NCI-H2107 treated with DMSO at 0.1 percent for 48 hours (cell line): ENCODE data around the gene CLMN.

ENCODE experiments used
- DNase-seq: peaks from one replicate; lab custom pipeline; 2025; ENCODE audit not compliant: unreplicated experiment; lab: John Stamatoyannopoulos, UW

The CLMN gene

DNA sequence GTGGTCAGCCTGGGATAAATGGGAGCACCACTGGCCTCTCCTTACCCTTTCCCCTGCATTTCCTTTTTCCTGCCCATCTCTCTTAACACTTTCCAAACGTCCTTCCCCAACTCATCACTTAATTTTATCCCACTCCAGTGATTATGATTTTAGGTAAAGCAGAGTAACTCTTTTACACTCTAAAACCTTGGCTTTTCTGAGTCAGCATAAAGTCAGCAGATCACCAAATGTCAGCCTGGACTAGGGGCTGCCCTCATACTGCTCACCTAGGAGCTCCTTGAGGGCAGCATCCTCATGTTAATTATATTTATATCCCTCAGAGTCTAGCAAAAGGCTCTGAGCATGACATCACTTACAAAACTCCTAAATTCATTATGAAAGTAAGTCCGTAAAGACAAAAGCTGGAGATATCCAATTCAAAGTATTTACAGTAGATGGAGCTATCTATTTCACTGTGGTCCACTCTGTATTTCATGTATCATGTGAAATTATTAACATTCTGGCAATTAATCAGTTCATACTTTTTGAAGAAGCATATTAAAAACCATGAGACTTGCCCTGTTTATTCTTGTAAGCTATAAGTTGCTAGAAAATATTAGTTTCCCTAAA is 145.4 kb downstream of the CLMN start:
- DNase-seq, result no peak

DNA sequence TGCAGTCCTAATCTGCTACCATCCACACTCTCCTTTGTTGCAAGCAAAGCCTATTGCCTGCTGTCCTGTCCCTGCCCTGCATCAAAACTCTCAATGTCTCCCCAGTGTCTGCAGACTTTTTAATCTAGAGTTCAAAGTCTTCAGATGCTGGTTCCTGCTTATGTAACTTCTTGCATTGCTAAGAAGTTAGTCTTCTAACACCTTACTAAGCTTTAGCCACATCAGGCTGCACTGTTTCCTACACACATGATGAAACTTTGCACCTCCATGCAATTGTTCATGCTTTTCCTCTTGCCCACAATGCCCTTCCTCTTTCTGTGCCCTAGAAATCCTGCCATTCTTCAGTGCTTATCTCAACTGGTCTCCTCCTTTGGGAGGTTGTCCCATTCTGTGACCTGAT is 146.2 kb downstream of the CLMN start:
- DNase-seq, result no peak

DNA sequence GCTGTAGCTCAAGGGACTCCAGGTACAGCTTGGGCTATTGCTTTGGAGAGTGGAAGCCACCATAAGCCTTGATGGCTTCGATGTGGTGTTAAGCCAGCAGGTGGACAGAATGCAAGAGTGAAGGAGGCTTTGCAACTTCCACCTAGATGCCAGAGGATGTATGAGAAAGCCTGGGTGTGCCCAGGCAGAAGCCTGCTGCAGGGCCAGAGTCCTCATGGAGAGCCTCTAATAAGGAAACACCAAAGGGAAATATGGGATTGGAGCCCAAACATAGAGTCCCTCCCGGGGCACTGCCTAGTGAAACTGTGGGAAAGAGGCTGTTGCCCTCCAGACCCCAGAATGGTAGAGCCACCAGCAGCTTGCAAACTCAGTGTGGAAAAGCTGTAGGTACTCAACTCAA is 152.5 kb downstream of the CLMN start:
- DNase-seq, result no peak

DNA sequence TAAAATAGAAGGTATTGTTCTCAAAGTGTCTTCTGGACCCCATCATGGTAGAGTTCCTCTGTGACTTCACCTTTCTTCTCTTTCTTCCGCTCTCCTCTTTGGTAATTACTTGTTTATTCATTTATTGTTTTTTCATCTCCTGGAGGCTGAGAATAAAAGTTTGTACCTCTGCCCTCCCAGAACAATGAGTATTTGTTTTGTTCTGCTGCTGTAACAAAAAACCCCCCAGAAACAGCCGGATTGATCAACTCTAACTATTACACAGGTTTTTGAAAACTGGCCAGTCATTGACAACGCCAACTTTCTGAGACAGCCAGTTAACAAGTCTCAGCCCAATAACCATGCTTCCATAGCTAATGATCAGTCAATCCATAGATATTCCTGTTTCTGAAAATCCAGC is 154.2 kb downstream of the CLMN start:
- DNase-seq, result no peak

DNA sequence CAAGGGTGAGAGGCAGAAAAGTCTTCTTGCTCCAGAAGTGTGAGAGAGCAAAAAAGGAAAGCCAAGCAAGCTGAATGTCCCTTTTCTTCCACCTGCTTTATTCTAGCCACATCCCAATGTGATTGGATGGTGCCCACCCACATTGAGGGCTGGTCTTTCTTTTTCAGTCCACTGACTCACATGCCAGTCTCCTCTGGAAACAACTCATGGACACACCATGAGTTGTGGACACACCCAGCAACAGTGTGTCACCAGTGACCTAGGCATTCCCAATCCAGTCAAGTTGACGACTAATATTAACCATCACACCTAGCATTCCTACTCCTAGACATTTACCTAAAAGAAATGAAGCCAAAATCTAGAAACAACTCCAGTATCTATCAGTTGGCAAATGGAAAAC is 155.2 kb downstream of the CLMN start:
- DNase-seq, result no peak

DNA sequence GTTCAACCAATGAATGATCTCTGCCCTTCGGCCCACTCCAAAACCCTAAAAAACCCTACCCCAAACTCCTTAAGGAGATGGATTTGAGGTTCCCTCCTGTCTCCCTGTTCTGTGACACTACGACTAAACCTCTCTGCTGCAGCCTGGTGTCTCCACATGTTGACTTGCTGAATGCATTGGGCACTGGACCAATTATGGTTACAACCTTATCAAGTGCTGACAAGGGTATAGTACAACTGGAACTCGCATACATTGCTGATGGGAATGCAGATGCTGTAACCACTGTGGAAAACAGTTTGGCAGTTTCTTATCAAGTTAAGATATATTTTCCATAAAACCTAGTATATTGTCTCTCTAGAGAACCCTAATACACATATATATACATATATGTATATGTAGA is 156.0 kb downstream of the CLMN start:
- no peak for DNase-seq

DNA sequence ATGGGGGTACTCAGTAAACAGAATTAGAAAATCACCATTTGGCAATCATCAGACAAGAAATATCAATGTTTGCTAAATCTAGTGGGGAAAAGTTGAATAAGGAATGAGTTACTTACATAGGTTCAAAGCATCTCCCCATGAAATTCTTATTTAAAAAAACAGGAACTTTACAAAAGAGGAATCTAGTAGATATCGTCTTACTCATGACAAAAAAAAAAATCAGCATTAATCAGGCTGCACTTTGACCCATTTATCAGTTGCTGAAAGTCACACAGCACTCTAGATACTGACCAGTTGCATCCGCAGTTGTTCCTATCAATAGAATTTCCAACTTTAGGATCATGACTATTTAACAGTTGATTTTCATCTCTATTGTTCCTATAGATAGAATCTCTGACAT is 156.6 kb downstream of the CLMN start:
- DNase-seq, result no peak

DNA sequence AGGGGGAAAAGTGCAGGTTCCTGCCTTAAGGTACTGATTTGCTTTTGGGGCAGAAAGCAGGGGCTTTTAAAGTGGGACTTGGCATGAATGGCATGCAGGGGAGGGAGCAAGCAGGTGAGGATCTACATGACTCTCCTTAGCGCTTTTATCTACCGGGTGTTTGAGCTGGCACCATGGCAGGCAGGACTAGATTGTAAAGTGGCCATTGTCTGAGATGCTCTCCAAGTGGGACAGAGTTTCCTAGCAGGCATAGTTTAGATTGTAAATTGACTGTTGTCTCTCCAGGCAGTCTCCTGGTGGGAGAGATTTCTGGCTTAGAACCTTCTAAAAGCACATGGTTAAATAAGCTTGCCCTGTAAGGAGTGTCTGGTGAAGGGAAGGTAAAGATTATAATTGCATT is 157.1 kb downstream of the CLMN start:
- DNase-seq, result no peak

DNA sequence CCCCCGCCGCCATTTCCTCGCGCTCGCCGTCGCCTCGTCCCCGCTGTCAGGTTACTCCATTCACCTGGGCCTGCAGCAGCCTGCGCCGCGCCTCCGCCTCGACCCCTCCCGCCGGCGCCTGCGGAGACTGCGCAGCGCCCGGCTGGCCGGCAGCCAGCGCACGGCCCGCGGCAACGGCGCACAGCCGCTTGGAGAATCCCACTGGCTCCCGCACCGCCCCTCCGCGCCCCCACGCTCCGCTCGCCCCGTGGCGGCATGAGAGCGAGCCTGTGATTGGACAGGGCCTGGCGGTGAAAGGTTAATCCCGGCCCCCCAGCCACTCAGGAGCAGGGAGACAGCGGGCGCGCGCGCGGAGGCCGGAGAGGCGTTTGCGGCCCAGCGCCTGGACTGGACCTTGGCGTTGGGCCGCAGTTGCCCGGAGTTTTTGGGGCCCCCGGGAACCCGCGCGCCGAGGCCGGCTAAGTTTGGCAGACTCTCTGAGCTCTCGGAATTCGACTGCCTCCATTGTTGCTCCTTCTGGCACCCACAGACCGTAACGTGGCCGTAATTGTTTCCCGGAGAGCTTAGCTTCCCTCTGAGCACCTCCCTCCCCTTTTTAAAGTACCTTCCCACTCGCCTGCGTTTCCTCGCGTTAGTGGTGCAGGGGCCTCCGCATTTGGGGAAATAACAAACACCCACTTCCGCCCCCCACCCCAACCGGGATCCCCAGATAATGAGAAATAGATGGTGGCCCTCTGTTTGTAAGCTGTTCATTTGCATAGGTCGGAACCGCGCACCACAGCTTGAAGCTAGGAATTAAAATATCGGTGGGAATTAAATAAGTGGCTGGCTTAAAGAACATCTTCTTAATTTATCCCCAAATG is 162.2 kb downstream of the CLMN start, which contains the start of gene DICER1:
DICER1 (minus strand) TSS at position 203 of the 863 bp plus-strand sequence. CDS start 24,071 bp downstream, outside the sequence.
- peak; percentile 88 for DNase-seq

DNA sequence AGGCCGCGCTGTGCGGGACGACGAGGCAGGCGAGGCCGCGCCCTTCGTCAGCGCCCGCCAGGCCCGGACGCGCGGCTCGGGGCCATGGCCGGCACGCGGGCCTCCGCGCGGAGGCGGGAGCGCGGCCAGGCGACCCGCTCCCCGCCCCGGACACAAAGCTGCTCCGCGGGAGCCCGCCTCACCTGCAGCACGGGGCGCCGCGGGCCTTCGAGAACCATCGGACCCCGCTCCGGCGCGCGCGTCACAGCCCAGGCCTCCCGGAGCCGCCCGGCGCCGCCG is 162.7 kb downstream of the CLMN start:
- no peak for DNase-seq

DNA sequence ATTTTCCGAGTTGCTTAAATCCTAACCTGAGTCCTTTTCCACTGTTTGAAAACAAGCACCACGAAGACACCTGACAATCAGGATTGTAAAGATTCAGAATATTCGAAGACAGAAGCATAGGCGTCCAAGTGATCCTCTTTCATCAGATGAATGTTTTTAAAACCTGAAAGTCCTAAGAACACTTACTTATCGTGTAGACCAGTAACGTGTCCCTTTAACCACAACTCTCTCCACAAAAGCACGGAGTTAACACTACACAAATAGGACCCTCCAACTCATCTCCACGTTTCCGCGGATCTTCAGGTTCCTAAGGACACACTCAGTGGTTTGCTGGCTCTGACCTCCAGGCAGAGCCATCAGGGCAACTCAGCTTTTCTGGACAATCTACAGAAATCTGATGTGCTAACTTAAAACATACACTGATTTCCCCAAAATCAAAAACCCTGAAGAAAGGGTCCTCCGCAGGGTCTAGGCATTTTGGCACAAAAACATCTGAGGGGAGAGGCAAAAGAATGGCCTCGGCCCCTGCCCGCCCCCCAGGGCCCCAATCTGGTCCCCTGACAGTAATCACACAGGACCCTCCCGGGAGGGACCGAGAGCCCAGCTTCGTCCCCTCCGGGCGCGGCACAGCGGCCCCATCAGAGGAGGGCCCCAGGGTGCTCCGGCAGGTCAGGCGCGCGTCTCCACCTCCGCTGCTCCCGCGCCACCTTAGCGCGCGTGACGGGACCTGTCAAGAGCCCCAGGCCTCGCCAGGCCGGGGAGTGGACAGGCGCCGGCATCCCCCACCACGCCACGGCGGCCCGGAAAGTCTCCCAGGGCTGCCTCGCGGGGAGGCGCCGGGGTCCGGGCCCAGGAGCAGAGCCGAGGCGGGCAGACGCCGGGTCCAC is 163.3 kb downstream of the CLMN start:
- DNase-seq, result peak; percentile 37

DNA sequence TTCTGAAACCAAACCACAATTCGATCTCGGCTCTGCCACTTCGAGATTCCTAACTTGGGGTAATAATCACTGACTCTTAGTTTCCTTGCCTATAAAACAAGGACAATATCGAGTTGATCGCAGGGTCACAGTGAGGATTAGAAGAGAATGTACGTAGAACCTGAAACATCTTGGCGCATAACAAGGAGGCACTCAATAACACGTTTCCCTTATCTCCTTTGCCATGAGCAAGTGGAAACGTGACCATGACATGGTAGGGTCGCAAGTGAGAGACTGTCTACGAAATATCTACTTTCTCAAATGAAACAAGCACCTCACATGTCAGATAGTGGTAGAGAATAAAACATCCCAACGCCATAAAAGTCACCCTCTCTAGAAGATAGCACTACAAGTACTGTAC is 164.7 kb downstream of the CLMN start:
- DNase-seq, result no peak

DNA sequence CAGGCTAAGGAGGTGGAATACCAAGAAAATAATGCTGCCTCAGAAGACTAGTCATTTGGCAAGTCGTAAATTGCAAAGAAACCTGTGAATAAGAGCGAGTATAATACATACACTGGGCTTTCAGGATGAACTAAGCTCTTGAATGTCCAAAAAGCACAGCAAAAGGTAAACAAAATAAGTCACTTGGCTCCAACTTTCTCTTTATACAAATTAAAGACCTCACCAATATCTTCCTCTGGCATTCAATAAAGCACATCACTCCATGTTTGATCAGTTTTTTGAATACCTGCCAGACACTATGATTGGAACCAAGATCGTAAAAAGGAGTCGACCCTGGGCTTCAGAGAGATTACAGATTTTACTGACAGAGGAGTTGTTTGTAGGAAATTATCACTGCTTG is 165.8 kb downstream of the CLMN start:
- no peak for DNase-seq

DNA sequence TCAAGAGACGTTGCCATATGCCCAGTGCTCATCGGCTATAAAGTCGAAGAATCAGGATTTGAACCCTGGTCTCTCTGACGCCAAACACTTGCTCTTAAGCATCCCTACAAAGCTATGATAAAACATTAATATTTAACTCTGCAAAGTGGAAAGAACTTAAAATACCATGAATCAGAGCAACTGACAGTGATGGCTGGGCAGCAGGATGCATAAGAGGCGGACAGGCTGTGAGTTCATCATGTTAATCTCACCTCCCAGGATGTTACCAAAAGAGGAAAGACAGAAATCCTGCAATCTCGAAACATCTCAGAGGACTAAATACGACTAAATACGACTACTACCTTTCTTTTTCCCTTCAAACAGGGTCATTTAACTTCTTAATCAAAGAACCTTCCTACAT is 168.1 kb downstream of the CLMN start:
- DNase-seq, result no peak

DNA sequence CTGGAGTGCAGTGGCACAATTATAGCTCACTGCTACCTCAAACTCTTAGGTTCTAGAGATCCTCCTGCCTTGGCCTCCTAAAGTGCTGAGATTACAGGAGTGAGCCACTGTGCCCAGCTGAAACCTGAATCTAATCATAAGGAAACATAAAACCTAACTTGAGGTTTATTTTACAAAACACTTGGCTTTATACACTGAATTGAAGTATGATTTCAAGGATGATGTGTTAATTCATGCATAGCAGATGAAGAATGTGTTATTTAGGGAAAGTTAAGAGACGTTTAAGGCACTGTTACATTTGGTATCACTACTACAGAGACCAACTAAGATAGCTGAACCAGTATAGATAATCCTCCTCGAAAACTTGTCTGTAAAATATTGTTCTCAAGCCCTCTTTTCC is 168.8 kb downstream of the CLMN start:
- peak; percentile 55 for DNase-seq

DNA sequence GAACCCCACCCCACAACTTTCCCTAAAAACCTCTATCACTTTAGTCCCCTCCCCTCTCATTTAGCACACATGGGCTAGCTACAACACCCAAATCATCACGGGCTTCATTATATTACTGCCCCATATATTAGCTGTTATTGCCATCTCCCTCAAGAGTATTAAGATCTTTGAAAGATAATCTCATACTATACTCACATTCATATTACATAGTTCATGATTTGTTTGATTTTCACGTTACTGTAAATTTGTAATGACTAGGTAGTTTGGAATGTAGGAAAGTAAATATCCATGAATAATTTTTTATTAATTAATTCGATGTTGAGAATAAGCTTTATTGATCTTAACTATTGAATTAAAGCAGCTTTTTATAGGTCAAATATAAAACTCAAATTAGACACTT is 170.3 kb downstream of the CLMN start:
- DNase-seq, result no peak

DNA sequence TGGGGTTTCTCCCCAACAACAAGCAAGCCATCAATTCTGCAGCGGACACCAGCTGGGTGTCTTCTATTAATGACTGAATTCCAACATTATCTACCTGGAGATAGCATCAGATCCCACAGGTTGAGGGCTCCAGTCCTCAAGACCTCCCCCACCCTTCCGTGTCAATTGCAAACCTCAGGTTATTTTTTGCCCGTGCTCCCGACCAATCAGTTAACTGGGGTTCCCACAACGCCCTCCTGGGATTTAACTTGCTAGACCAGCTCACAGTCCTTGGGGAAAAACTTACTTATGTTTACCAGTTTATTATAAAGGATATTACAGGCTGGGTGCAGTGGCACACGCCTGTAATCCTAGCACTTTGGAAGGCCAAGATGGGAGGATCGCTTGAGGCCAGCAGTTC is 172.1 kb downstream of the CLMN start:
- DNase-seq, result no peak

DNA sequence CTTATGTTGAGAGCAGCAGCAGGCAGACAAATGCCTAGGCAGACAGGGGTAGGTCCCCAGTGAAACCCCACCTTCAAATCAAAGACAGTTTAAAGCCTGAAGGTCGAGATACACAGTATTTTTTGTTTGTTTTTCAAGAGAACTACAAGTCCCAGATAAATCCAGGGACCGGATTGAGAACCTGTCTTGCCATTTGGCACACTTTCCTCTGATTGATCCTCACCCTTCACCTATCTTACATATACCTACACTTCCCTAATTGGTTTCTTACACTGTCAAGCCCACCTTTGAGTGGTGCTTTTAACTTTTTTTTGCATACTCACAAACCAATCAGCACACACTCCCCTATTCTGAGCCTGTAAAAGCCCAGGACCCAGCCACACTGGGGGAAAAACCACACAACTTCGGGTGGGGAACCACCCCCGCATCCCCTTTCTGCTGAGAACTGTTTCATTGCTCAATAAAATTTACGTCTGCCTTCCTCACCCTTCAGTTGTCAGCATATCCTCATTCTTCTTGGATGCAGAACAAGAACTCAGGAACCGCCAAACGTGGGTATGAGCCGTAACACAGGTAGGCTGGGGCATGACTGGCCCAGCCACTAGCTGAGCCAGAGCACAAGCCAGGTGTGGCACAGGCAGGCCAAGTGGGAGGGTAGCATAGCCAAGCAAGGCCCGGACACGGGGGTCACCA is 173.5 kb downstream of the CLMN start:
- no peak for DNase-seq

DNA sequence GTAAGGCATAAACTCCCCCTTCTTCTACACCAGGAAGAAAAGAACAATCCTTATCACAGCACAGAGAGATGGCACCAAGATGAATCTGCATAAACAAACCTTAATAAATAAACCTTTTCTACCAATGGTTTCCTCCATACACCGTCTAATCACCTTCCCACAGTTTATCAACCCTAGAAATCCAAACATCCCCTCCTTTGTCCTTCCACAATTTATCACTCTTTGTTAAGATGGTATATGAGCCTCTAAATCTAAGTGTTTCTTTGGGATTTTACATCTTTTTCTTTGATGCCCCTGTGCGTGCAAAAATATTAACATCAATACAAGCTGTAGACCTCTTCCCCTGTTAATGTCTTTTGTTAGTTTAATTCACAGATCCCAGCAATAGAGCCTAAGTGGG is 174.9 kb downstream of the CLMN start:
- DNase-seq, result no peak

DNA sequence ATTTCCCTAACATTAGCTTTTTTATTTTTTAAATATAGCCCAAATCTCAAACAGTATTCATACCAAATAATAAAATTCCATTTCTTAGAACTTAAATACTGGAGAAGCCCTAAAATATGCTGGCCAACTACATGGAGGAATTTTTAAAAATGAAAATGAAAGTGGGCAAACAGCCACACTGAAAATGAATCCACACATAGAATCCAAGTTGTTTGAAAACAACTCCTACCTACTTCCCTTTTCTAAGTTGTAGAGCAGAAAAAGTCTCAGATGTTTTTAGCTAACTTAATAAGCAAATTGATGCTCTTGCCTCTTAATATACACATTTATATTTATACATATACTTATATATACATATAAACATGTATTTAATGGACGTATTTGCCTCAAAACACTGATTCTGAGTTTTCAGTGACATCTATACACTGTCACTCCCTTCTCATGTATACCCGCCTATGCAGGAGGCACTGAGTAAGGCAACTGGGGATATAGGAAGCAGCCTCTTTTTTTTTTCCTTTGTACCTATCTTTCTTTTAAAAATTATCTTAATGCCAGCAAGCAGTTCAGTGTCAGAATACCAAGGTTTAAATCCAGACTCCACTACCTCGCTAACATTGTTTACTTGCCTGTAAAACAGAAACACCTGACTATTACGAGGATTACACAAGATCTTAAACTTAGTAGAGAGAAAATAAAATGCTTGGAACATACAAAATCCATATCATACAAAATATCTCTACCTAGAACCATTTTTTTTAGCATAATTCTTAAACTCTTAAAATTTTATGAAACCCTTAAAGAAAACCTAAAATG is 175.7 kb downstream of the CLMN start:
- no peak for DNase-seq

DNA sequence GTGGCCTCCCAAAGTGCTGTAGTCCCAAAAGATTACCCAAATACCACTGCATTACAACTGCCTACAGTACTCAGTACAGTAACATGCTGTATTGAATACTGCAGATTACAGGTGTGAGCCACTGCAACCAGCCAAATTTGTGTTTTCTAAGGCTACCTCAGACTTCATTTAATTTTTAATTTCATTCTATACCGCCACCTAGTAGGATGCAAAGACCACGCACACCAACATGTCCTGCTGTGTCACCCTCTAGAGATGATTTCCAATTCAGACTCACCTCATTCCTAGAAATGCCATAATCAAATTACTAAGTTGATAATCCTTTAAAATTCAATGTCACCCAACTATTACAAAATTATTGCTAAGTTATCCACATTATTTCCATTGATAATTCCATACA is 177.5 kb downstream of the CLMN start:
- DNase-seq, result no peak
